Fibroblast of lung (primary cell): ENCODE data around the gene LYPLAL1.

Source experiments
- CTCF ChIP-seq, 2 donors: IDR thresholded peaks in 1 of 2; conservative IDR thresholded peaks in 1 of 2; 1 replicate in 1 of 2; 2 replicates in 1 of 2; pipeline ENCODE4 v1.5.1; 2011 to 2012; ENCODE audit warnings: low read length in 2 of 2, control low read depth in 1 of 2, inconsistent platforms in 1 of 2, low read depth in 1 of 2, mild to moderate bottlenecking in 1 of 2
- EZH2 ChIP-seq: IDR thresholded peaks from 2 replicates; pipeline ENCODE4 v1.5.1; 2012; ENCODE audit warnings: low read length, control low read depth, mild to moderate bottlenecking; ENCODE audit errors: missing control alignments

- TF ChIP-seq EZH2 (no peak), CTCF (conservative IDR thresholded peaks at IDR 0.05 in 1 of 2, IDR thresholded peaks at IDR 0.05 in 1 of 2; ENCODE audit: low read depth in 1 of 2, low read length in 2 of 2) (no peak)
Measured at GRCh38 chr1:219188331-219188803, 14.7 kb downstream of the LYPLAL1 start.
